Tibial nerve (tissue), 4 donors: ENCODE measurements around the gene RAB3D.

ENCODE experiments used
- EP300 ChIP-seq, 2 donors: sonication (generic); formaldehyde crosslinking; IDR thresholded peaks; one replicate each; pipeline ENCODE4 v1.6.1; 2017; ENCODE audit warnings: antibody characterized with exemption in 2 of 2, mild to moderate bottlenecking in 1 of 2
- TF ChIP-seq, protein P1 (sequence below), 5 experiments: fragments of 200-600 bp in 3 of 5; fragments of 450-650 bp in 2 of 5; sonication (generic) in 3 of 5; IDR thresholded peaks; one replicate each; pipeline ENCODE4 v1.5.1; 2016 to 2019; ENCODE audit warnings: antibody characterized with exemption in 5 of 5, mild to moderate bottlenecking in 3 of 5, moderate library complexity in 2 of 5

DNA sequence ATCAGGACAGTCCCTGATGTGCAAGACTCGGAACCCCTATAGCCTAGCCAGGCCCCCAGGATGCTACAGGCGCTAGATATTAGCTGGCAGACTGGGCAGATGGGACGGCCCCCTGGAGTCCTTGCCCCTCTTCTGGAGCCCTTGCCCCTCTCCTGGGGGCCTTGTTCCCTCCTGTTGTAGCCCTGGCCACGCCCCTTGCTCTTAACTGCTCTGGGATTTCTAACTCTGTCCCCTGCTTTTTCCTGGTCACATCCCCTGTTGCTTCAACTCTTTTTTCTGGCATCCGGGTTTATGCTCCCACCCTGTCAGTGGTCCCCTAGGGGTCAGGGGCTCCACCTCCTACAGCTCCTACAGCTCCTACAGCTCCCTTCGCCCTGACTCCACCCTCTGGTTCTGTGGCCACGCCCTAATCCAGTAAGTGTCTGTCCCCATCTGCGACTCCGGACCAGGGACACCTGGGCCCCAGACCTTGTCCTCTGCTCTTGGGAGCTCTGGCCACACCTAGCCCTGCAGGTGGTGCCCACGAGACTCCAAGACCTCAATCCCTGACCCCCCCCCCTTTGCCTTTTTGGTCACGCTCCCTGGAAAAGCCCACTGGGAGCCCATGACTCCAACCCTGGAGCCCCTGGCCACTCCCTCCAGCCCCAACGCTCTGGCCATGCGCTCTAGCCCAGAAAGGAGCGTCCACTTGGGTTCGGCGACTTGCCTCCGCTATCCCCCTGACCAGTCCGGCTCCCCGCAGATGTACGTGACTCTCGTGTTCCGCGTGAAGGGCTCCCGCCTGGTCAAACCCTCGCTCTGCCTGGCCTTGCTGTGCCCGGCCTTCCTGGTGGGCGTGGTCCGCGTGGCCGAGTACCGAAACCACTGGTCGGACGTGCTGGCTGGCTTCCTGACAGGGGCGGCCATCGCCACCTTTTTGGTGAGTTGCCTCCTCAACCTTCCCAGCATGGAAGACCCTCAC is 22.6 kb upstream of the RAB3D start:
- TF ChIP-seq, protein P1, sequence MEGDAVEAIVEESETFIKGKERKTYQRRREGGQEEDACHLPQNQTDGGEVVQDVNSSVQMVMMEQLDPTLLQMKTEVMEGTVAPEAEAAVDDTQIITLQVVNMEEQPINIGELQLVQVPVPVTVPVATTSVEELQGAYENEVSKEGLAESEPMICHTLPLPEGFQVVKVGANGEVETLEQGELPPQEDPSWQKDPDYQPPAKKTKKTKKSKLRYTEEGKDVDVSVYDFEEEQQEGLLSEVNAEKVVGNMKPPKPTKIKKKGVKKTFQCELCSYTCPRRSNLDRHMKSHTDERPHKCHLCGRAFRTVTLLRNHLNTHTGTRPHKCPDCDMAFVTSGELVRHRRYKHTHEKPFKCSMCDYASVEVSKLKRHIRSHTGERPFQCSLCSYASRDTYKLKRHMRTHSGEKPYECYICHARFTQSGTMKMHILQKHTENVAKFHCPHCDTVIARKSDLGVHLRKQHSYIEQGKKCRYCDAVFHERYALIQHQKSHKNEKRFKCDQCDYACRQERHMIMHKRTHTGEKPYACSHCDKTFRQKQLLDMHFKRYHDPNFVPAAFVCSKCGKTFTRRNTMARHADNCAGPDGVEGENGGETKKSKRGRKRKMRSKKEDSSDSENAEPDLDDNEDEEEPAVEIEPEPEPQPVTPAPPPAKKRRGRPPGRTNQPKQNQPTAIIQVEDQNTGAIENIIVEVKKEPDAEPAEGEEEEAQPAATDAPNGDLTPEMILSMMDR (IDR thresholded peaks at IDR 0.05), result no peak
- no peak for TF ChIP-seq EP300 (IDR thresholded peaks at IDR 0.05)
